NCI-H2227 (cell line): Measurements from ENCODE around the gene AMFR.

ENCODE experiments used
- DNase-seq: peaks from one replicate; lab custom pipeline; 2025; ENCODE audit not compliant: unreplicated experiment; lab: John Stamatoyannopoulos, UW

AMFR gene

DNA sequence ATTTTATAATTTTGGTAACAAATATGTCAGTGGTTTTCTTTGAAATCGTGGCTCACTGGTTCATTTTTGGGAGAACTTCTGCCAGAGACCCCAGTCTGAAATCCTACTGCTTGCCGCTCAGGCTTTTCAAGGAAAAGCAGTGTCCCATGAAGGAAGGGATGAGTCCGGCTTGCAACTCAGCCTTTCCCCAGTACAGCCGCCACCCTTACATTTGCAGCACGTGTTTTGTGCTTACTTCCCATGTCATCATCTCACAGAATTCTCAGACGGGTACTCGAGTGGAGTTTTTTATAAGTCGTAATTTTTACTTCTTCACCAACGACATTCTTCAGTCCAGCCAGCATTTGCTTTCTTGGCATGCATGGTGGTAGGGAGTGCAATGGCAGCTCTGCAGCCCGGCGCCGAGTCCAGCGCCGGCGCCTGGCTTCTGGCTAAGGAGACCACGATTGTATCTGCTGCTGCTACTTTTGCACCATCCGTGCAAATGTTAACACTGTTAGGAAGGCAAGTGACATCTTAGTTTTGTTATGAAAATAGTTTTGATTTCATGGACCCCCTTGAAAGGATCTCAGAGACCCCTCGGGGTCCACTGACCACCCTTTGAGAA is 111.0 kb downstream of the AMFR start:
- DNase-seq: no peak

DNA sequence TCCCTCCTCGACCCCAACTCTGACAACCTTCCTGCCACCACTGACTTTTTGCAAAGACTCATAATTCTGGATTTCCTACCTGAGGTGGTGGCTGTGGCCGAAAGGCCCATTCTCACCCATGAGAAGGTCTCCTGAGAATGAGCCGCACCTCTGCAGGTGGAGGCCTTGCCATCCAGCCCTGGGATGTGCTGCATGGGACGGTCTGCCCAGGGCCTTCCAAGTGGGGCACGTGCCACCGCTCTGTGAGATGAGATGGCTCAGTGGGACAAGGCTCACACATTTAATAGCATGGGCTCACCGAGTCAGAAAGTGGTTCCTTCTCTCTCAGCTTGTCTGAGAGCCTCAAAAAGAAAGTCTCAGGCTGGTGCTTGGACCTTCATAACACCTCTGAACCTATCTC is 112.8 kb downstream of the AMFR start:
- DNase-seq: no peak

DNA sequence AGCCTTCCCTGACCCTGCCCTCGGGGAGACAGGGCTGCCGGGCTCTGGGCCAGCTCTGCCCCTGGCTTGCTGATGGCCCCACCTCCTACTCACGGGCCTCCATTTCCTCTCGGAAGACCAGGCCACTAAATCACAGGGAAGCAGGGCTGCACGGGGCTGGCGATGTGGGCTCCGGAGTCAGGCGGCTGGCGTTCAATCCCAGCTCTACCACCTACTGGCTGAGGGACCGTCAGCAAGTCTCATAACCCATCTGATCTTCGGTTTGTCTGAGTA is 113.4 kb downstream of the AMFR start:
- DNase-seq: no peak
